ENCODE results near the gene GALNT1. TPM values are rescaled to one million over a fixed set of nuclear protein-coding genes. Genes with fewer than 3 reads are reported as not detected.

Gene GALNT1
- total RNA-seq, 4 donors from 2014 or later: 40.2 to 47.9 (median 45.0) TPM

- DNase-seq (no peak), ATAC-seq (no peak)
- Histone ChIP-seq H3K9me3 (no peaks in the 10 kb centered on the region), H3K27me3 (no peaks in the 10 kb centered on the region), H3K4me1 (peaks cover 3 to 14% of the 10 kb centered on the region in 2 donors), H3K4me3 (no peak overlapping the region), H3K27ac (no peak overlapping the region), H3K36me3 (no peaks in the 10 kb centered on the region)
- in situ Hi-C loops (cut with MboI; ENCODE audit: low sequenced_read_pairs in 4 of 4) (no loop called here), intact Hi-C loops (cut with DNase I; ENCODE audit: low total_unique reads) (no loop called here)
- TF ChIP-seq POLR2A (IDR thresholded peaks at IDR 0.05): no peak
- TF ChIP-seq CTCF (IDR thresholded peaks at IDR 0.05 in 4 of 5, conservative IDR thresholded peaks at IDR 0.05 in 1 of 5): no peak
Measured at GRCh38 chr18:35641916-35642315, 60.4 kb downstream of the GALNT1 start.

- H3K27ac ChIP-seq: no peak overlapping the region
- TF ChIP-seq CTCF (IDR thresholded peaks at IDR 0.05 in 4 of 5, conservative IDR thresholded peaks at IDR 0.05 in 1 of 5): no peak
- no peak for TF ChIP-seq POLR2A (IDR thresholded peaks at IDR 0.05)
- intact Hi-C loops (cut with DNase I; ENCODE audit: low total_unique reads) (no loop called here), in situ Hi-C loops (cut with MboI; ENCODE audit: low sequenced_read_pairs in 4 of 4) (no loop called here)
- no peaks in the 10 kb centered on the region for H3K27me3 ChIP-seq
- peaks cover 3 to 14% of the 10 kb centered on the region in 2 donors for H3K4me1 ChIP-seq
- H3K36me3 ChIP-seq: no peaks in the 10 kb centered on the region
- ATAC-seq (peak; percentile 30 to 73), DNase-seq (no peak)
- no peak overlapping the region for H3K4me3 ChIP-seq
- no peaks in the 10 kb centered on the region for H3K9me3 ChIP-seq
Measured at GRCh38 chr18:35642802-35643201, 61.3 kb downstream of the GALNT1 start.

- ATAC-seq (no peak), DNase-seq (no peak)
- in situ Hi-C loops (cut with MboI; ENCODE audit: low sequenced_read_pairs in 4 of 4): no loop called here
- Histone ChIP-seq H3K9me3 (no peaks in the 10 kb centered on the region), H3K4me3 (no peak overlapping the region), H3K27ac (no peak overlapping the region), H3K27me3 (no peaks in the 10 kb centered on the region), H3K4me1 (peaks cover 0 to 7% of the 10 kb centered on the region in 2 donors), H3K36me3 (no peaks in the 10 kb centered on the region)
- intact Hi-C loops (cut with DNase I; ENCODE audit: low total_unique reads): no loop called here
- no peak for TF ChIP-seq POLR2A (IDR thresholded peaks at IDR 0.05)
- TF ChIP-seq CTCF (IDR thresholded peaks at IDR 0.05 in 4 of 5, conservative IDR thresholded peaks at IDR 0.05 in 1 of 5): no peak
Measured at GRCh38 chr18:35646449-35646848, 64.9 kb downstream of the GALNT1 start.

- Histone ChIP-seq H3K4me1 (peaks cover 28 to 32% of the 10 kb centered on the region in 2 donors), H3K4me3 (no peak overlapping the region), H3K27ac (no peak overlapping the region), H3K36me3 (no peaks in the 10 kb centered on the region), H3K27me3 (no peaks in the 10 kb centered on the region), H3K9me3 (no peaks in the 10 kb centered on the region)
- intact Hi-C loops (cut with DNase I; ENCODE audit: low total_unique reads): no loop called here
- in situ Hi-C loops (cut with MboI; ENCODE audit: low sequenced_read_pairs in 4 of 4): loop anchor here in 1 of 4 donors (25.0 kb wide), 1 partner anchor 241 kb away; no protein-coding TSS in a partner anchor
- peak in 1 of 2 donors; percentile 49 for ATAC-seq
- DNase-seq: no peak
- TF ChIP-seq CTCF (IDR thresholded peaks at IDR 0.05 in 4 of 5, conservative IDR thresholded peaks at IDR 0.05 in 1 of 5) (no peak), POLR2A (IDR thresholded peaks at IDR 0.05) (no peak)
Measured at GRCh38 chr18:35653392-35654135, 72.0 kb downstream of the GALNT1 start.

Measured in gastrocnemius medialis (tissue), 4 donors.